ENCODE data around the gene RAI14.

- TF ChIP-seq POLR2AphosphoS5 (IDR thresholded peaks at IDR 0.05; ENCODE audit: low read depth, low read length) (no peak), POLR2A (IDR thresholded peaks at IDR 0.05; ENCODE audit: low read depth, low read length) (no peak), TAF1 (IDR thresholded peaks at IDR 0.05; ENCODE audit: low read depth, low read length) (no peak), PAX5 (IDR thresholded peaks at IDR 0.05; ENCODE audit: insufficient read depth, low read length, severe bottlenecking) (no peak), POU2F2 (IDR thresholded peaks at IDR 0.05; ENCODE audit: low read depth, low read length) (no peak), SPI1 (IDR thresholded peaks at IDR 0.05; ENCODE audit: low read depth, low read length) (no peak)
Measured at GRCh38 chr5:34857161-34857560, 201.0 kb downstream of the RAI14 start.

All from GM12891 (cell line).